ENCODE results near the gene MFSD6.
A peak's percentile ranks its signal among the peaks of the same experiment; 100 is the strongest.
"Not testable (repeated sequence)": the region's sequence is repeated elsewhere in the genome, so short reads cannot be mapped to it uniquely, and the experiment has no call there.

The MFSD6 gene

DNA sequence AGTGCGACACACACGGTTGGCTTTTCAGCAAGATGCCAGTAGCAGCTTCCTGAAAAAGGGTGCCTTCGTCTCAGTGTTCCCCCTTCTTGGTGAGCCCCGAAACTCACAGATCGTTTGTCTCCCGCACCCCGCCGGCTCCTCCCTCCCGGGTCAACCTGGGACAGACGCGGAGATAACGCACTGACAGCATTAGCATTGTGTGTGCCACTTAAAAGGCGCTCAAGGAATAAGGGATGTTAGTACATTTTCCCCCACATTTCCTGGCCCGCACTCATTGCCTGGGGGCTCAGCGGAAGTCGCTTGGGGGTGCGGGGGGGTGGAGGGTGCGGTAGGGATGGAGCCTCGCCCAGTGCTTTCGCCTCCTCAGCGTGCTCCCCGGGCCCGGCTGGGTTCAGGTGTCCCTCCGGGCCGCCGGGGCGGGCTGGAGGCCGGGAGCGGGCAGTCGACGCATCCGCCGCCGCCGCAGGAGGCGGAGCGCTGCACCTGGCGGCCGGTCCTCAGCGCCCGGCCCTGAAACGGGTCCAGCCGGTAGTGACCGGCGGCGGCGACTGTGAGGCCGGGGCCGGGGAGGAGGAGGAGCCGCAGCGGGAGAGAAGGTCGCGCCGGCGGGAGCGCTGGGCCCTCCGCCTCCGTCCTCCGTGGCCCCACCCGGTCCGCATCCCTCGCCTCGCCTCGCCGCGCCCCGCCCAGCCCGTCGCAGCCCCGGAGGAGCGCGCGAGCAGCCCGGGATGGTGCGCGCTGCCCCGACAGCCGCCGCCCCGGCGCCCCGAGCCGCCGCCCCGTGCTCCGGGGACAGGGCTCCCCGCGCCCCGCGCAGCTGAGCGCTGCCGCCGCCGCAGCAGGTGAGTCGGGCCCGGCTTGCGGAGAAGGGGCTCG, at the start of gene MFSD6:
Gene MFSD6, plus strand, starts transcription at position 694 of the 876 bp plus-strand sequence. CDS start 27,675 bp downstream, outside the sequence.
- Mint-ChIP-seq H3K4me3 (peak within 1 kb of the TSS; percentile 81 to 85), H3K27ac (peak within 1 kb of the TSS; percentile 94 to 97), H3K27me3 (no peaks in the 10 kb centered on the region), H3K4me1 (peaks cover 35% of the 10 kb centered on the region), H3K9me3 (no peaks in the 10 kb centered on the region)
- ATAC-seq (peak; percentile 72), DNase-seq (peak; percentile 70)

DNA sequence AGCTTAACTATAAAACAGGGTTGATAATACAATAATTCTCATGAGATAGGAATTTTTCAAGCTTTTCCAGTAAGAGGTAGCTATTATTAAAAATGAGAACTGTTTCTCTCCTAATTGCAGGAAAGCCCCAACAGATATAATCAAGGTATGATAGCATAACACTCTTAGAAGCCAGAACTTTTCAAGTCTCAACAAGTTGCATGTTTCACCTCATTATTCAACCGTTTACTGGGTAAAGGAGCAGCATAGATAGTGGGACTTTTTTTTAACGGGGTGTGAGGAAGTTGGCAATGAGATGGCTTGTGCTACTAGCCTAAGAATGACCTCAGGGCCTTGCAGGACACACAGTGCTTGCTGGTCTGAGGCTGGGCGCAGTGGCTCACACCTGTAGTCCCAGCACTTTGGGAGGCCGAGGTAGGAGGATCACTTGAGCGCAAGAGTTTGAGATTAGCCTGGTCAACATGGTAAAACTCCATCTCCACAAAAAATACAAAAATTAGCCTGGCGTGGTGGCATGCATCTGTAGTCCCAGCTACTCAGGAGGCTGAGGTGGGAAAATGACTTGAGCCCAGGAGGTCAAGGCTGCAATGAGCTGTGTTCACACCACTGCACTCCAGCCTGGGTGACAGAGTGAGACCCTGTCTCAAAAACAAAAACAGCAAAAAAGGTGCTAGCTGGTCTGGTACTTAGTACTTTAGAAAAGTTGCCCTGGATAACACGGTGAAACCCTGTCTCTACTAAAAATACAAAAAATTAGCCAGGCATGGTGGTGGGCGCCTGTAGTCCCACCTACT, 49.3 kb upstream of the MFSD6 start:
- not testable (repeated sequence) for ATAC-seq, DNase-seq, H3K9me3 Mint-ChIP-seq, H3K27me3 Mint-ChIP-seq
- peaks cover 15% of the 10 kb centered on the region for H3K4me1 Mint-ChIP-seq
- H3K27ac Mint-ChIP-seq, result peak overlapping the region; percentile 57 to 98
- H3K4me3 Mint-ChIP-seq, result peak overlapping the region; percentile 7 to 96

DNA sequence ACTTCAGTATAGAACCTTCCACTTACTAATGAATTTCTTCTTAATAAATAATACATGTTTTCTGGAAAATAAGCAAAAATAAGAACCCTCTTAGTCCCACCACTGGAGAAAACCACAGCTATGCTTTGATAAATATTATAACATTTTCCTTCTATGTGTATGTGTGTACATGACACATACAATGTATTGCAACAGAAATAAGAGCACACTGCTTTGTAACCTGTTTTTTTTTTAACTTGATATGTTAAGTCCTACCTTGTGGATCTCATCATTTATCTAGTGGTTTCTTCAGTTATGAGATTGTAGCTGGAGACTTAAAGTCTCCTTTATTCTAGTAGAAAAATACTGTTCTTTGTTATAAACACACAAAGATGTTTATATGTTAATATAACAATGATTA, 47.6 kb upstream of the MFSD6 start:
- no peak for ATAC-seq
- H3K27ac Mint-ChIP-seq, result peak overlapping the region in 1 of 2 donors; percentile 70

DNA sequence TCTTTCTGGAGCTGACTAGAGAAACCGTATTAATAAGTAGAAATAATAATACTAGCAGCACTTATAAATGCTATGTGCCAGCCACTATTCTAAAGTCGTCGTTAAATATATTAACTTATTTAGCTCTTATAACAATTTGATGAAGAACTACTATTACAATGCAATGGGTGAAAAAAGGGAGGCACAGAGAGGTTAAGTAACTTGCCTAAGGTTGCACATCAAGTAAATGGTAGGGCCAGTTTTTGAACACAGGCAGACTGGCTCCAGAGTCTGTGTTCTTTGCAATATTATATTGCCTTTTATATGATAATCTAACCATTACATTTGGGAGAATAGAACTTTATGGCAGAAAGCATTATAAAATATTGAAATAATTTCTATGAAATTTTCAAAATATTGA, 47.2 kb upstream of the MFSD6 start:
- peaks cover 15% of the 10 kb centered on the region for H3K4me1 Mint-ChIP-seq
- no peak for ATAC-seq
- no peaks in the 10 kb centered on the region for H3K27me3 Mint-ChIP-seq
- peak overlapping the region in 1 of 2 donors; percentile 70 for H3K27ac Mint-ChIP-seq
- no peak overlapping the region for H3K4me3 Mint-ChIP-seq
- no peak for DNase-seq
- no peaks in the 10 kb centered on the region for H3K9me3 Mint-ChIP-seq

More for the DNA sequence above, 47.6 kb upstream of the MFSD6 start:
- no peak for DNase-seq
- H3K27me3 Mint-ChIP-seq, result no peaks in the 10 kb centered on the region
- H3K4me1 Mint-ChIP-seq, result peaks cover 15% of the 10 kb centered on the region
- peak overlapping the region; percentile 92 to 96 for H3K4me3 Mint-ChIP-seq
- no peaks in the 10 kb centered on the region for H3K9me3 Mint-ChIP-seq

DNA sequence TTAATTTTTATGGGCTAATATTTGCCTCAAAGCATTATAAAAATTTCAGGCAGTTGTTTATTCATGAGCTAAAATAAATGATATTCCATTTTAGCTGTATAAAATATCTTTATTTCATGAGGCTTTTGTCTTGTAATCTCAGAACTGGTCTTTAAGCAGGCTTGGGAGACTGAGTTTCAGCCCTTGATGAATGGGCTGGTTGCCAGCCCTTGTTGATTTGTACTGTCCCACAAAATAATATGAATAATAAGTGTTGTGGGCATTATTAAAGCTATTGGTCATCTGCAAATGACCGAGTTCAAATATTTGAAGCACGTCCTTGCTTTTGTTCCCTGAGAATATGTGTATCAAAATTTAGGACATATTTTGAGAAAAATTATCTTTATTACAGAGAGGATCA, 46.6 kb upstream of the MFSD6 start:
- ATAC-seq, result no peak
- H3K4me3 Mint-ChIP-seq, result no peak overlapping the region
- no peak for DNase-seq
- no peaks in the 10 kb centered on the region for H3K27me3 Mint-ChIP-seq
- peaks cover 15% of the 10 kb centered on the region for H3K4me1 Mint-ChIP-seq
- H3K9me3 Mint-ChIP-seq, result no peaks in the 10 kb centered on the region
- H3K27ac Mint-ChIP-seq, result no peak overlapping the region

DNA sequence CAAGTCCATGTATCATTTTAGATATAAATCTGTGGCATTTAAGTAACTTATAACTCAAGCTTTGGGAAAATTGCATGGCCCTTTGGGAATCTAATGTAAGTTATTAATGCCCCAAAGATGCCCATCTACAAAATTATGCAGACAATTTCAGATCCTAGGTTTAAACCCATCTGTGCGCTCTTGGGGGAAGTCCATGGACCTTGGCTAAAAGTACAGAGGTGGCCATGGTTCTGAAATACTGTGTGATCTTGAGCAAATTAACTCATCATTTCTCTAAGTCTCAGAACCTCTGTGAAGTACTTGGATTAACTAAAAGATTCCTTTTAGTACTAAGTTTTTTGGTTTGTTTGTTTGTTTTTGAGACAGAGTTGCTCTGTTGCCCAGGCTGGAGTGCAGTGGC, 45.3 kb upstream of the MFSD6 start:
- Mint-ChIP-seq H3K4me1 (peaks cover 15% of the 10 kb centered on the region), H3K27me3 (no peaks in the 10 kb centered on the region), H3K27ac (no peak overlapping the region), H3K4me3 (no peak overlapping the region), H3K9me3 (no peaks in the 10 kb centered on the region)
- ATAC-seq (no peak), DNase-seq (no peak)

DNA sequence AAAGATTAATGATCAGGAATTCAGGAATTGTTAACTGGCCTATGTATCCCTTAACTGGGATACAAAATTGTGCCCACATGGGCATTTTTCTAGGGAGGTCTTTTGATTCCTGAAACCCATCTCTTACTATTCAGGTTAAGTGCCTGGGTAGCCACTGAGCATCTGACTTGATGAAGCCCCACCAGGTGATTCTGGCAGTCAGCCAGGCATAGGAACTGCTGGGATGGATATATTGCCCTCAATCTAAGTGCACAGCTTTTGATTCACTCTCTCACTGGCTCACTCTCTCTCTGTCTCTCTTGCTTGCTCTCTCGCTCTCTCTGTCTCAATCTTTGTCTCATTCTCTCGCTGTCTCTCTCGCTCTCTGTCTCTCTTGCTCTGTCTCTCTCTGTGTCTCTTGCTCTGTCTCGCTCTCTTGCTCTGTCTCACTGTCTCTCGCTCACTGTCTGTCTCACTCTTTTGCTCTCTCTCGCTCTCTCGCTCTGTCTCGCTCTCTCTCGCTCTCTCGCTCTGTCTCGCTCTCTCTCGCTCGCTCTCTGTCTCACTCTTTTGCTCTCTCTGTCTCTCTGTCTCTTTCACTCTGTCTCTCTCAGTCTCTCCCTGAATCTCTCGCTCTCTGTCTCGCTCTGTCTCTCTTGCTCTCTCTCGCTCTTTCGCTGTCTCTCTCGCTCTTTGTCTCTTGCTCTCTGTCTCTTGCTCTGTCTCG, 42.5 kb upstream of the MFSD6 start:
- Mint-ChIP-seq H3K9me3 (no peaks in the 10 kb centered on the region), H3K4me3 (no peak overlapping the region), H3K4me1 (no peaks in the 10 kb centered on the region), H3K27me3 (no peaks in the 10 kb centered on the region), H3K27ac (no peak overlapping the region)
- no peak for DNase-seq
- ATAC-seq, result no peak

DNA sequence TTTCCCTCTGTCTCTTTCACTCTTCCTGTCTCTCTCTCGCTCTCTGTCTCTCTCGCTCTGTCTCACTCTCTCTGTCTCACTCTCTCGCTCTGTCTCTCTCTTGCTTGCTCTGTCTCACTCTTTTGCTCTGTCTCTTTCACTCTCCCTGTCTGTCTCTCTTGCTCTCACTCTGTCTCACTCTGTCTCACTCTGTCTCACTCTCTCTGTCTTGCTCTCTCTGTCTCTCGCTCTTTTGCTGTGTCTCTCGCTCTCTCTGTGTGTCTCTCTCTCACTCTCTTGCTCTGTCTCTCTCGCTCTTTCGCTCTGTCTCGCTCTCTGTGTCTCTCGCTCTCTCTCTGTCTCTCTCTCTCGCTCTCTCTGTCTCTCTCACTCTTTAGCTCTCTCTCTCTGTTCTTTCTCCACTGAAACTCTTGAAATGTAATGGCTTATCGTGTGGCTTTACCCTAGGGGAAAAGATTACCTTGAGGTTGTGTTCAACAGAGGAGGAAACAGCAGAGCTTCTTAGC, 41.9 kb upstream of the MFSD6 start:
- Mint-ChIP-seq H3K27me3 (no peaks in the 10 kb centered on the region), H3K4me3 (no peak overlapping the region), H3K4me1 (no peaks in the 10 kb centered on the region), H3K27ac (no peak overlapping the region), H3K9me3 (no peaks in the 10 kb centered on the region)
- ATAC-seq, result no peak
- no peak for DNase-seq

DNA sequence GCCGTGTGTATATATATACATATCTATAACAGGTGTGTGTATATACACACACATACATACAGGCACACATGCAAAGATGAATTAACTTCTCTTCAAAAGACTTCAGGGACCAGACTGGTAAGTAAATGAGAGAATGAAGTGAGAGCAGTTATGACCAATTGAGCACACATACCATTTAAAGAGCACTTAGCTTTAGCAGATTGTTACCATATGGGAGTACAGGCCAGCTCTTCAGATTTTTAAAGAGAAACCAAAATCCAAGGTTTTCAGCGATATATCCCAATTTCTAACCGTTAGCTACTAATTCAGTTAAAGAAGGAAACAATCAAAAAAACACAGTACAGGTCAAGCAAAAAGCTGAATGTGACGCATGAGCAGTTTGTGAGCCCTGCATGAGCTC, 41.1 kb upstream of the MFSD6 start:
- Mint-ChIP-seq H3K9me3 (no peaks in the 10 kb centered on the region), H3K27me3 (no peaks in the 10 kb centered on the region), H3K4me3 (no peak overlapping the region), H3K4me1 (no peaks in the 10 kb centered on the region), H3K27ac (no peak overlapping the region)
- DNase-seq (no peak), ATAC-seq (no peak)

DNA sequence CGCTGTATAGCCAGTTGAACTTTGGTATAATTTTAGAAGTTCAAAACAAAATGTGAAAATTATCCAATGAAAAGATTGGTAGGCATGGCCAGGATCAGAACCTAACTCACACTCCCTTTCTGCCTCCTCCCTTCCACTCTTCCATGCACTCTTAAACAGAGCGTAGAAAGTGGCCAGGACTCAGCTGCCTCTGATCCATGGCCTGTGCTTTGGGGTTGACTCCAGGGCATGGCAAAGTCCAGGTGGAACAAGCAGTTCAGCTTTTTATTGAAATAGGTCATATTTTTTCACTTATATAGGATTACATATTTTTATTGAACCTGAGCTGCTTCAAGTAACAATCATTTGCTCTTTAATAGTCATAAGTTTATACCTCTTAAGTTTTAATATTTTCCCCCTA, 38.5 kb upstream of the MFSD6 start:
- no peaks in the 10 kb centered on the region for H3K4me1 Mint-ChIP-seq
- no peaks in the 10 kb centered on the region for H3K27me3 Mint-ChIP-seq
- ATAC-seq, result no peak
- H3K4me3 Mint-ChIP-seq, result no peak overlapping the region
- H3K27ac Mint-ChIP-seq, result no peak overlapping the region
- H3K9me3 Mint-ChIP-seq, result no peaks in the 10 kb centered on the region
- no peak for DNase-seq

DNA sequence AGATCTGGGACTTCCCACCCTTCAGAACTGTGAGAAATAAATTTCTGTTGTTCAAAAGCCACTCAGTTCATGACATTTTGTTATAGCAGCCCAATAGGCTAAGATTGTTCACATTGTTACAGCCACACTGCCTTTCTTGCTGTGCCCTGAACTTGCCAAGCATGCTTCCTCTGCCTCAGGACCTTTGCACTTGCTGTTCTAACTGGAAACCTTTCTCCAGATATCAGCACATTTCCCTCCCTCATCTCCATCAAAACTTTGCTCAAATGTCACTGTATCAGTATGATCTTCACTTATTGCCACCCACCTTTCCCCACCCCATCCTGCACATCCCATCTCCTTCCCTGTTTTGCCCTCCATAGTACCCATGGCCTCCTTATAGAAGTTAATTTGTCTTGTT, 32.1 kb upstream of the MFSD6 start:
- ATAC-seq, result no peak
- no peak for DNase-seq
- Mint-ChIP-seq H3K4me3 (no peak overlapping the region), H3K9me3 (no peaks in the 10 kb centered on the region), H3K27ac (no peak overlapping the region), H3K27me3 (no peaks in the 10 kb centered on the region), H3K4me1 (no peaks in the 10 kb centered on the region)

DNA sequence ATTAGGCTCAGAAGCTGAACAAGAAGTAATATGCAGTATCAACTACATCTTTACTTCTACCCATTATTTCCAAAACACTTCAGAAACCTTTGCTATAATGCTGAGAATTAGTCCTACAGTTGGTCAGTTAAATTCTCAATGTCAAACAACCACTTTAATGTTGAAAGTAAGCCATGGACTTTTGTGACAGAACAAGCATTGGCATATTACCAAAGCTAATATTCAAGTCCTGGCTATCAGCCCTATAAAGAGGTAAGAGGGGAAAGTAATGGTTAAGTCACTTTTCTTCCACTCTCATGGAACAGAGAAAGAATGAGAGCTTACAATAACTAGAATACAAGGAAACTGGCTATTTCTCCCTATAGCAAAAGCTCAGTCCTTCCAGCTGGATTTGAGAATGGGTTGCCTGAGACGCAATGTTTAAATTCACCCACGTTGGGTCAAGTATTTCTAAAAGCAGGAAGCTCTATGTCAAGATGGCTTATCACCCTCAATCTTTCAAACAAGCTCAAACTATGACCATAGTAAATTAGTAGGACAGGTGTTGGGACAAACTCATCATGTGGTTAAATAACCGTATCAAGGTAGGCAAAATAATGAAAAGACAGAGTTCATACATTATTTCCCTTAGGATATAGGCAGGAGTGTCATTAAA, 31.4 kb upstream of the MFSD6 start:
- no peak overlapping the region for H3K27ac Mint-ChIP-seq
- H3K9me3 Mint-ChIP-seq, result no peaks in the 10 kb centered on the region
- no peak for DNase-seq
- no peaks in the 10 kb centered on the region for H3K27me3 Mint-ChIP-seq
- H3K4me3 Mint-ChIP-seq, result no peak overlapping the region
- H3K4me1 Mint-ChIP-seq, result no peaks in the 10 kb centered on the region
- ATAC-seq, result no peak

DNA sequence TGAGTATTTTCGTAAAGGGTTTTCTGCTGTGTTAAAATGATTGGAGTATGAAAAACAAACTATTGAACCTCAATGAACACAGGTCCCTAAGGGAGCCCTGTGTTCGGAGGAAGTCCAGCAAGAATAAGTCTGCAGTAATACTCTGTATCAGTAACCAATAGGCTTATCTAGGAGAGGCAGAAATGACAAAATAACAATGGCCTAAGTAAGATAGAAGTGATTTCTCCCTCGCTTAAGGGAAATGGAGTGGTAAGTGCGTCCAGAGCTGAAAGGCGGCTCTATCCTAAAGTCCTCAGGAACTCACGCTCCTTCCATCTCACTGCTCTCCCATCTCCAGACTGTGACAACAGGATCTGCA, 29.3 kb upstream of the MFSD6 start:
- H3K4me3 Mint-ChIP-seq, result no peak overlapping the region
- H3K4me1 Mint-ChIP-seq, result peaks cover 7% of the 10 kb centered on the region
- DNase-seq (no peak), ATAC-seq (no peak)
- H3K9me3 Mint-ChIP-seq, result no peaks in the 10 kb centered on the region
- no peak overlapping the region for H3K27ac Mint-ChIP-seq
- no peaks in the 10 kb centered on the region for H3K27me3 Mint-ChIP-seq

DNA sequence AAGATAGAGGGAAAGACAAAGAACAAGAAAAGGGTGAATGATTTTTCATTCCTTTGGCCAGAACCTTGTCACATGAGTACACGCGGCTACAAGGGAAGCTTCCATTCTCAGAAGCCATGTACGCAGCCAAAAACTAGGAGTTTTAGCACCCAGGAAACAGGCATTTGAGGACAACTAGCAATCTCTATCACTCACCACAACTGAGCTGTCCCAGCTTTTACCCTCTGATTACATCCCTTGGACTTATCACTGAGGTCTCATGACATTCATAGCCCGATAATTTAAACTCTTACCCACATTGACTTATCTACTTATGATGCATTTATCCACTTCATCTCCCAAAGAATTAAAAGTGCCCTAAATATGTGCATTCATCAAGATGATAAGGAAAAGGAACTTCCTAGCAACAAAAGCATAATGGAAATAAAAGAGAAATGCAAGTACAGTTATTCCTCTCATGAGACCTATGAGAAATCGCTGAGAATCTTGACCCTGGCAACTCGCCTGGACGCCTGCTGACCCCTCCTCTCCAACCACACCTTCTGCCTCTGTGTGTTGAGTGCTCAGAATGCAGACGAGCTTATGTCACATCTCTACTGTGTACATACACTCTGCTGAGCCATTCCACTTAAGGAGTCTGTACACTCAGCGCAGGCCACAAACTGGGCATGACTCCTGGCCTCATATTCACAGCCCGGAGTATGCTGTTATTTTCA, 28.7 kb upstream of the MFSD6 start:
- Mint-ChIP-seq H3K4me3 (no peak overlapping the region), H3K4me1 (peaks cover 7% of the 10 kb centered on the region), H3K9me3 (no peaks in the 10 kb centered on the region), H3K27ac (no peak overlapping the region), H3K27me3 (no peaks in the 10 kb centered on the region)
- no peak for ATAC-seq
- no peak for DNase-seq

DNA sequence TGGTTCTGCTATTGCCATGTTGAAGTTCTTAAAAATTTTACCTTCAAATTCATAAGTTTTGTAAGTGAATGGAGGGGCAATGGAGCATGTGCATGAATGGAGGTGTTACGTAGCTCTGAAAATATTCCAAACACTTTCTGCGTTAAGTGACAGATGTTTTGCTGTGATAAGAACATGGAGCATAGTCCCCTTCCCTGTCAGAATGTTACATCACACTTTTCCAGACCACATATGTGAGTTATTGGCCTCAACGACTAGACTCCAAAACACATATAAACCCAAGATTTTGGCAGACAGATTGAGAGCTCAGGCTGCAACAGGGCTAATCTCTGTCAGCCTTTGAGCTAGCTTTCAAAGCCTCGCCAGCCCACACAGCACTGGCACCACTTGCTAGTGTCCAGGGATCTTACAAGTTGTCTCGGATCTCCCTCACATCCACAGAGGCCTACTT, 27.2 kb upstream of the MFSD6 start:
- Mint-ChIP-seq H3K4me3 (no peak overlapping the region), H3K27me3 (no peaks in the 10 kb centered on the region), H3K4me1 (peaks cover 7% of the 10 kb centered on the region), H3K9me3 (no peaks in the 10 kb centered on the region), H3K27ac (no peak overlapping the region)
- DNase-seq (no peak), ATAC-seq (no peak)

Data from stimulated activated naive CD8-positive, alpha-beta T cell treated with anti-CD3 and anti-CD28 coated beads, Interleukin-15, amount 100 ng/mL, for 72 hours (primary cell).